Measurements from ENCODE around the gene EMCN. TPM values are rescaled to one million over a fixed set of nuclear protein-coding genes. Genes with fewer than 3 reads are reported as not detected.
"Not testable (repeated sequence)": the region's sequence is repeated elsewhere in the genome, so short reads cannot be mapped to it uniquely, and the experiment has no call there.

EMCN gene
- total RNA-seq, 1 donor from 2014 or later = not detected

GRCh38 chr4:100391863-100392262 lies 126.0 kb downstream of the EMCN start:
- Mint-ChIP-seq H3K36me3 (no peaks in the 10 kb centered on the region), H3K9me3 (no peaks in the 10 kb centered on the region), H3K4me1 (no peaks in the 10 kb centered on the region), H3K4me3 (no peak overlapping the region), H3K27ac (no peak overlapping the region), H3K27me3 (ENCODE audit: insufficient read depth, low read depth) (no peaks in the 10 kb centered on the region)
- Histone ChIP-seq H3F3A (ENCODE audit: low read depth) (no peaks in the 10 kb centered on the region), H3K79me2 (ENCODE audit: low read depth) (no peaks in the 10 kb centered on the region), H3K9me3 (ENCODE audit: low read depth) (no peaks in the 10 kb centered on the region), H4K20me1 (ENCODE audit: low read depth) (no peaks in the 10 kb centered on the region), H3K27ac (no peak overlapping the region), H3K4me3 (no peak overlapping the region), H3K36me3 (no peaks in the 10 kb centered on the region), H2AFZ (replicated peaks) (no peak overlapping the region), H3K4me1 (peaks cover 7% of the 10 kb centered on the region), H3K9ac (no peak overlapping the region), H3K27me3 (no peaks in the 10 kb centered on the region), H3K4me2 (no peak overlapping the region)
- TF ChIP-seq EZH2 (IDR thresholded peaks at IDR 0.05) = no peak
- TF ChIP-seq EZH2phosphoT487 (IDR thresholded peaks at IDR 0.05) = no peak
- TF ChIP-seq, protein P1, sequence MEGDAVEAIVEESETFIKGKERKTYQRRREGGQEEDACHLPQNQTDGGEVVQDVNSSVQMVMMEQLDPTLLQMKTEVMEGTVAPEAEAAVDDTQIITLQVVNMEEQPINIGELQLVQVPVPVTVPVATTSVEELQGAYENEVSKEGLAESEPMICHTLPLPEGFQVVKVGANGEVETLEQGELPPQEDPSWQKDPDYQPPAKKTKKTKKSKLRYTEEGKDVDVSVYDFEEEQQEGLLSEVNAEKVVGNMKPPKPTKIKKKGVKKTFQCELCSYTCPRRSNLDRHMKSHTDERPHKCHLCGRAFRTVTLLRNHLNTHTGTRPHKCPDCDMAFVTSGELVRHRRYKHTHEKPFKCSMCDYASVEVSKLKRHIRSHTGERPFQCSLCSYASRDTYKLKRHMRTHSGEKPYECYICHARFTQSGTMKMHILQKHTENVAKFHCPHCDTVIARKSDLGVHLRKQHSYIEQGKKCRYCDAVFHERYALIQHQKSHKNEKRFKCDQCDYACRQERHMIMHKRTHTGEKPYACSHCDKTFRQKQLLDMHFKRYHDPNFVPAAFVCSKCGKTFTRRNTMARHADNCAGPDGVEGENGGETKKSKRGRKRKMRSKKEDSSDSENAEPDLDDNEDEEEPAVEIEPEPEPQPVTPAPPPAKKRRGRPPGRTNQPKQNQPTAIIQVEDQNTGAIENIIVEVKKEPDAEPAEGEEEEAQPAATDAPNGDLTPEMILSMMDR (IDR thresholded peaks at IDR 0.05) = no peak
- no peak for DNase-seq (ENCODE audit: low spot score)

- H3K27me3 ChIP-seq = no peaks in the 10 kb centered on the region
- Mint-ChIP-seq H3K4me1 (no peaks in the 10 kb centered on the region), H3K4me3 (no peak overlapping the region), H3K27me3 (ENCODE audit: insufficient read depth, low read depth) (no peaks in the 10 kb centered on the region), H3K36me3 (no peaks in the 10 kb centered on the region), H3K9me3 (no peaks in the 10 kb centered on the region), H3K27ac (no peak overlapping the region)
- H4K20me1 ChIP-seq (ENCODE audit: low read depth) = no peaks in the 10 kb centered on the region
- H3K9ac ChIP-seq = no peak overlapping the region
- no peak overlapping the region for H2AFZ ChIP-seq (replicated peaks)
- H3K27ac ChIP-seq = no peak overlapping the region
- no peak overlapping the region for H3K4me2 ChIP-seq
- TF ChIP-seq, protein P1 (IDR thresholded peaks at IDR 0.05) = no peak
- TF ChIP-seq EZH2 (IDR thresholded peaks at IDR 0.05) (no peak), EZH2phosphoT487 (IDR thresholded peaks at IDR 0.05) (no peak)
- H3K9me3 ChIP-seq (ENCODE audit: low read depth) = no peaks in the 10 kb centered on the region
- H3K4me1 ChIP-seq = peaks cover 7% of the 10 kb centered on the region
- no peaks in the 10 kb centered on the region for H3K36me3 ChIP-seq
- no peak overlapping the region for H3K4me3 ChIP-seq
- no peaks in the 10 kb centered on the region for H3K79me2 ChIP-seq (ENCODE audit: low read depth)
- no peak for DNase-seq (ENCODE audit: low spot score)
- H3F3A ChIP-seq (ENCODE audit: low read depth) = no peaks in the 10 kb centered on the region
These were observed 126.7 kb downstream of the EMCN start for GRCh38 chr4:100391086-100391485.

DNA sequence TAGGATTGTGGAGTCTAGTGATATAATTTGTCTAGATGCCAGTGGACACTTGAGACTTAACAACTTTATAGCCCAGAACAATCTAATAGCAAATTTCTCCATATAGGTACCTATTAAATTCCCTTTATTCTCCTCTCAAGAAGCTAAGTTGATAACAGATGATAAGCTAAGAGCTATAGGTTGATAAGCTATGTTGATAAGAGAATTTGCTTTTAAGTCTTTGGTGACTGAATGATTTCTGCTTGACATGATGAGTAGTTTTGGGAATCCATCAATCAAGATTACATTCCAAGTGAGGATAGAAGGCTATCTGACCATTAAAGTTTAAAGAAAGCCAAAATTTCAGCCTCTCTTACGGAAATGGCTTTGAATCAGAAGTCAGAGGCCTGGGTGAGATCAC lies 131.6 kb downstream of the EMCN start:
- no peak overlapping the region for H3K27ac Mint-ChIP-seq
- Histone ChIP-seq H3K27me3 (no peaks in the 10 kb centered on the region), H3K9ac (no peak overlapping the region), H3F3A (ENCODE audit: low read depth) (no peaks in the 10 kb centered on the region), H3K36me3 (no peaks in the 10 kb centered on the region), H3K27ac (no peak overlapping the region), H3K4me3 (no peak overlapping the region), H3K9me3 (ENCODE audit: low read depth) (no peaks in the 10 kb centered on the region), H2AFZ (replicated peaks) (no peak overlapping the region), H3K79me2 (ENCODE audit: low read depth) (no peaks in the 10 kb centered on the region), H3K4me2 (no peak overlapping the region), H3K4me1 (no peaks in the 10 kb centered on the region), H4K20me1 (ENCODE audit: low read depth) (no peaks in the 10 kb centered on the region)
- H3K36me3 Mint-ChIP-seq = no peaks in the 10 kb centered on the region
- H3K9me3 Mint-ChIP-seq = peaks cover 2% of the 10 kb centered on the region
- H3K27me3 Mint-ChIP-seq (ENCODE audit: insufficient read depth, low read depth) = no peaks in the 10 kb centered on the region
- DNase-seq (ENCODE audit: low spot score) = no peak
- TF ChIP-seq EZH2phosphoT487 (IDR thresholded peaks at IDR 0.05) (no peak), EZH2 (IDR thresholded peaks at IDR 0.05) (no peak)
- TF ChIP-seq, protein P1 (IDR thresholded peaks at IDR 0.05) = no peak
- H3K4me1 Mint-ChIP-seq = no peaks in the 10 kb centered on the region
- H3K4me3 Mint-ChIP-seq = no peak overlapping the region

DNA sequence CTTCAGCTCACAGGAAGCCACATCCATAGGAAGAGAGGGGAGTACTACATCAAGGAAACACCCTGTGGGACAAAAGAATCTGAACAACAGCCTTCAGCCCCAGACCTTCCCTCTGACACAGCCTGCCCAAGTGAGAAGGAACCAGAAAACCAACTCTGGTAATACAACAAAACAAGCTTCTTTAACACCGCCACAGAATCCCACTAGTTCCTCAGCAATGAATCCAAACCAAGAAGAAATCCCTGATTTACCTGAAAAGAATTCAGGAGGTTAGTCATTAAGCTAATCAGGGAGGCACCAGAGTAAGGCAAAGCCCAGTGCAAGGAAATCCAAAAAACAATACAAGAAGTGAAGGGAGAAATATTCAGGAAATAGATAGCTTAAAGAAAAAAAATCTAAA lies 137.4 kb downstream of the EMCN start:
- not testable (repeated sequence) for H3K36me3 ChIP-seq; H3K27me3 Mint-ChIP-seq (ENCODE audit: insufficient read depth, low read depth); H3K9ac ChIP-seq; H2AFZ ChIP-seq (replicated peaks); H3F3A ChIP-seq (ENCODE audit: low read depth); H3K4me1 ChIP-seq; H3K9me3 Mint-ChIP-seq; H3K27ac ChIP-seq; H3K4me3 Mint-ChIP-seq; H4K20me1 ChIP-seq (ENCODE audit: low read depth); H3K27me3 ChIP-seq; H3K4me2 ChIP-seq; H3K36me3 Mint-ChIP-seq; H3K4me3 ChIP-seq; H3K27ac Mint-ChIP-seq; H3K79me2 ChIP-seq (ENCODE audit: low read depth); H3K9me3 ChIP-seq (ENCODE audit: low read depth); DNase-seq (ENCODE audit: low spot score); H3K4me1 Mint-ChIP-seq

All from neural progenitor cell (in vitro differentiated cells).